Activated CD8-positive, alpha-beta T cell treated with anti-CD3 and anti-CD28 coated beads, Interleukin-2, amount 10 ng/mL, durations not matched to agents 7 days and 5 days (primary cell): ENCODE measurements around the gene FKBP1B. TPM values are rescaled to one million over a fixed set of nuclear protein-coding genes. Genes with fewer than 3 reads are reported as not detected.
"Not testable (repeated sequence)": the region's sequence is repeated elsewhere in the genome, so short reads cannot be mapped to it uniquely, and the experiment has no call there.

Experiments
- ATAC-seq: fragments of 150-1000 bp; cut with Tn5 transposase; one replicate; pipeline ENCODE4 v1.10.0; 2021; ENCODE audit warnings: moderate library complexity
- CTCF ChIA-PET: fragments of 350-600 bp; sonication (Branson Sonifier 250); formaldehyde crosslinking; loops from one replicate; lab custom pipeline; 2021; ENCODE audit warnings: antibody characterized with exemption; lab: Charles Lee
- POLR2A ChIA-PET: fragments of 350-600 bp; sonication (Branson Sonifier 250); formaldehyde crosslinking; loops from one replicate; lab custom pipeline; 2021; ENCODE audit warnings: antibody characterized with exemption; lab: Charles Lee
- DNase-seq: peaks from one replicate; pipeline ENCODE4 v3.0.0-alpha.2; 2020
- H3K27ac Mint-ChIP-seq: one replicate; pipeline ENCODE4 v1.8.0; 2021; ENCODE audit warnings: mild to moderate bottlenecking, mixed read lengths
- H3K27me3 Mint-ChIP-seq: one replicate; pipeline ENCODE4 v1.8.0; 2021; ENCODE audit warnings: low read depth, mixed read lengths
- H3K36me3 Mint-ChIP-seq: one replicate; pipeline ENCODE4 v1.8.0; 2021; ENCODE audit warnings: low read depth, mixed read lengths
- H3K4me1 Mint-ChIP-seq: one replicate; pipeline ENCODE4 v1.8.0; 2021; ENCODE audit warnings: low read depth, mixed read lengths
- H3K4me3 Mint-ChIP-seq: one replicate; pipeline ENCODE4 v1.8.0; 2021; ENCODE audit warnings: mild to moderate bottlenecking, mixed read lengths
- H3K9me3 Mint-ChIP-seq: one replicate; pipeline ENCODE4 v1.8.0; 2022; ENCODE audit warnings: mixed read lengths; ENCODE audit not compliant: insufficient read depth
- total RNA-seq, 2 experiments: library from RNA; stranded (reverse); gene quantifications; one replicate each; pipeline ENCODE4 v1.2.3, GENCODE V29; 2021

FKBP1B gene
- total RNA-seq, 2 experiments from 2014 or later, result 3.2 to 3.4 TPM

DNA sequence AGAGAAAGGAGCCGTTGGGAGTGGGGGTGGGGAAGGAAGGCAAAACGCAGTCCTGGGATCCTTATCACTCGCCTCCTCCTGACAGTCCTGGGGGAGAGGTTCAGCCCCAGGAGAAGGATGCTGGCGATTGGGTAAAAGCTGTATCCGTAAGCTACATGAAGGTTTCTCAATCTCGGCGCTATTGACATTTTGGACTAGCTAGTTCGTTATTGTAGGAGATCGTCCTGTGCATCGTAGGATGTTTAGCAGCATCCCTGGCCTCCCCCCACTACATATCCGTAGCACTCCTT, 35.6 kb downstream of the FKBP1B start:
- H3K4me1 Mint-ChIP-seq, result peaks cover 19% of the 10 kb centered on the region
- H3K9me3 Mint-ChIP-seq, result no peaks in the 10 kb centered on the region
- peak overlapping the region; percentile 88 for H3K4me3 Mint-ChIP-seq
- ChIA-PET POLR2A (interaction anchor here (0.6 to 2.0 kb wide), 3 partner anchors 9 to 158 kb away, joined by 3 to 5 read pairs (median 4); partner anchors contain the start of genes ATAD2B and SF3B6), CTCF (interaction anchor here (1.0 to 4.6 kb wide), 25 partner anchors 9 to 742 kb away, joined by 3 to 74 read pairs (median 7); partner anchors contain the start of genes ATAD2B, FAM228B, FKBP1B and PFN4)
- peaks cover 9% of the 10 kb centered on the region for H3K36me3 Mint-ChIP-seq
- DNase-seq (no peak), ATAC-seq (no peak)
- H3K27ac Mint-ChIP-seq, result no peak overlapping the region
- H3K27me3 Mint-ChIP-seq, result no peaks in the 10 kb centered on the region

DNA sequence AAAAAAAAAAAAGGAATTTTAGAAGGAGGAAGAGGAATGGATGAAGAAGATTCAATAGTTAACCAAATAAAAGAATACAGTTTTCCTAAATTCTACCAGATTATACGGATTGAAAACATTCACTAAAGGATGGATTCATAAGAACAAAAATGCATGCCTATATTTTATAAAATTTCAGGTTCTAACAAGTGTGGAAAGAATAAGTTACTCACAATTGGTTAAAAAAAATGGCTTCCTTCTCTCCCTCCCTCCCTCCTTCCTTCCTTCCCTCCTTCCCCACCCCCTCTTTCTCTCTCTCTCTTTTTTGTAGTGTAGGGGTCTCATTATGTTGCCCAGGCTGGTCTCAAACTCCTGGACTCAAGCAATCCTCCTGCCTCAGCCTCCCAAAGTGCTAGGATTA, 36.7 kb downstream of the FKBP1B start:
- Mint-ChIP-seq H3K27me3 (no peaks in the 10 kb centered on the region), H3K4me1 (peaks cover 19% of the 10 kb centered on the region), H3K4me3 (no peak overlapping the region), H3K36me3 (peaks cover 7% of the 10 kb centered on the region), H3K9me3 (no peaks in the 10 kb centered on the region), H3K27ac (no peak overlapping the region)
- DNase-seq (no peak), ATAC-seq (no peak)
- POLR2A ChIA-PET, result no interaction called here
- CTCF ChIA-PET, result no interaction called here

DNA sequence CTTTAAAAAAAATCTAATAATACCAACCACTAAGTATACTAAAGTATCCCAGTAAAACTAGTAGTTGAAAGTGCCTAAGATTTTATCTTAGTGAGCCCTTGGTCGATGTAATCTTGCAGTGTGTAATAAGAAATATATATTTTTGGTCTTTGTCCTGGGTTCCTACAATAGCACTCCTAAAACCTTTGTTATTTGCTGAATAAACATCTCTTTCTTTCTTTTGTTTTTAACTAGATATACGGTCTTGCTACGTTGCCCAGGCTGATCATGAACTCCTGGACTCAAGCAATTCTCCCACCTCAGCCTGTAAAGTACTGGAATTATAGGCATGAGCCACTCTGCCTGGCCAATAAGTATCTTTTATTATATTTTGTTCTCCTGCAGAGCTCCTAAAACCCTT, 37.5 kb downstream of the FKBP1B start:
- DNase-seq, result no peak

DNA sequence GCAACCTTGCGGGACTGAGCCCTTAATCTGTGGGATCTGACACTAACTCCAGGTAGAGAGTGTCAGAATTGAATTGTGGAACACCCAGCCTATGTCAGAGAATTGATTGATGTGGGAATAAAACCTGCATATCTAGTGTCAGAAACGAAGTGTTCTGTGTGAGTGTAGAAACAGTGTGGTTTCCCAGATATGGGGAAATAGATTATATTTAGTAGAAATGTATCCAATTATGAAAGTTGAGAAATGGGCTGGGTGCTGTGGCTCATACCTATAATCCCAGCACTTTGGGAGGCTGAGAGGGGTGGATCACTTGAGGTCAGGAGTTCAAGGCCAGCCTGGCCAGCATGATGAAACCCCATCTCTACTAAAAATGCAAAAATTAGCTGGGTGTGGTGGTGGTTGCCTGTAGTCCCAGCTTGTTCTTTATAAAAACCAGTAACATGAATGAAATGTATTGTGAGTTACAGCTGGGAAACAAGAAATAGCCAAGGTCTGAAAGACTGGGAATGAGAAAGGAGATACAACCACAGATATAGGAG, 39.3 kb downstream of the FKBP1B start:
- H3K9me3 Mint-ChIP-seq, result no peaks in the 10 kb centered on the region
- ChIA-PET POLR2A (no interaction called here), CTCF (no interaction called here)
- H3K4me3 Mint-ChIP-seq, result no peak overlapping the region
- H3K36me3 Mint-ChIP-seq, result peaks cover 2% of the 10 kb centered on the region
- DNase-seq (no peak), ATAC-seq (no peak)
- H3K4me1 Mint-ChIP-seq, result peaks cover 11% of the 10 kb centered on the region
- H3K27me3 Mint-ChIP-seq, result no peaks in the 10 kb centered on the region
- no peak overlapping the region for H3K27ac Mint-ChIP-seq

More for the DNA sequence above, 37.5 kb downstream of the FKBP1B start:
- H3K27me3 Mint-ChIP-seq, result no peaks in the 10 kb centered on the region
- peaks cover 19% of the 10 kb centered on the region for H3K4me1 Mint-ChIP-seq
- H3K27ac Mint-ChIP-seq, result no peak overlapping the region
- no peak for ATAC-seq
- no peak overlapping the region for H3K4me3 Mint-ChIP-seq
- H3K9me3 Mint-ChIP-seq, result no peaks in the 10 kb centered on the region
- H3K36me3 Mint-ChIP-seq, result peaks cover 4% of the 10 kb centered on the region
- ChIA-PET CTCF (interaction anchor here (1.5 kb wide), 1 partner anchor 40 kb away, joined by 4 read pairs; the partner anchor contains the start of gene WDCP), POLR2A (no interaction called here)

DNA sequence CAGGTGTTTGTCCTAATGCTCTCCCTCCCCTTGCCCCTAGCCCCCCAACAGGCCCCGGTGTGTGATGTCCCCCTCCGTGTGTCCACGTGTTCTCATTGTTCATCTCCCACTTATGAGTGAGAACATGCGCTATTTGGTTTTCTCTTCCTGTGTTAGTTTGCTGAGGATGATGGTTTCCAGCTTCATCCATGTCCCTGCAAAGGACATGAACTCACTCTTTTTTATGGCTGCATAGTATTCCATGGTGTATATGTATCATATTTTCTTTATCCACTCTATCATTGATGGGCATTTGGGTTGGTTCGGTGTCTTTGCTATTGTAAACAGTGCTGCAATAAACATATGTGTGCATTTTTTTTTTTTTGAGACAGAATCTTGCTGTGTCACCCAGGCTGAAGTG, 43.7 kb downstream of the FKBP1B start:
- H3K4me3 Mint-ChIP-seq, ATAC-seq, H3K9me3 Mint-ChIP-seq, DNase-seq, CTCF ChIA-PET, POLR2A ChIA-PET, H3K4me1 Mint-ChIP-seq, H3K27ac Mint-ChIP-seq, H3K27me3 Mint-ChIP-seq, H3K36me3 Mint-ChIP-seq: not testable (repeated sequence)

DNA sequence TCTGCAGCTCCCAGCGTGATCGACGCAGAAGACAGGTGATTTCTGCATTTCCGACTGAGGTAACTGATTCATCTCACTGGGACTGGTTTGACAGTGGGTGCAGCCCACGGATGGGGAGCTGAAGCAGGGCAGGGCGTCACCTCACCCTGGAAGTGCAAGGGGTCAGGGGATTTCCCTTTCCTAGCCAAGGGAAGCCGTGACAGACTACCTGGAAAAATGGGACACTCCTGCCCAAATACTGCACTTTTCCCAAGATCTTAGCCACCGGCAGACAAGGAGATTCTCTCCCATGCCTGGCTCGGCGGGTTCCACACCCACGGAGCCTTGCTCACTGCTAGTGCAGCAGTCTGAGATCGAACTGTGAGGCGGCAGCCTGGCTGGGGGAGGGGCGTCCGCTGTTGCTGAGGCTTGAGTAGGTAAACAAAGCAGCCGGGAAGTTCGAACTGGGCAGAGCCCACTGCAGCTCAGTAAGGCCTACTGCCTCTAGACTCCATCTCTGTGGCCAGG, 45.7 kb downstream of the FKBP1B start:
- H3K4me3 Mint-ChIP-seq, ATAC-seq, DNase-seq, H3K27ac Mint-ChIP-seq, H3K4me1 Mint-ChIP-seq, POLR2A ChIA-PET, H3K27me3 Mint-ChIP-seq, H3K9me3 Mint-ChIP-seq, H3K36me3 Mint-ChIP-seq: not testable (repeated sequence)
- CTCF ChIA-PET, result interaction anchor here (0.7 kb wide), 1 partner anchor 10 kb away, joined by 3 read pairs; the partner anchor contains the start of gene TP53I3

DNA sequence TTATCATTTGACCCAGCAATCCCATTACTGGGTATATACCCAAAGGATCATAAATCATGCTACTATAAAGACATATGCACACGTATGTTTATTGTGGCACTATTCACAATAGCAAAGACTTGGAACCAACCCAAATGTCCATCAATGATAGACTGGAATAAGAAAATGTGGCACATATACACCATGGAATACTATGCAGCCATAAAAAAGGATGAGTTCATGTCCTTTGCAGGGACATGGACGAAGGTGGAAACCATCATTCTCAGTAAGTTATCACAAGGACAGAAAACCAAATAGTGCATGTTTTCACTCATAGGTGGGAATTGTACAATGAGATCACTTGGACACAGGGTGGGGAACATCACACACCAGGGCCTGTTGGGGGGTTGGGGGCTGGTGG, 51.2 kb downstream of the FKBP1B start:
- CTCF ChIA-PET, POLR2A ChIA-PET, H3K4me1 Mint-ChIP-seq, DNase-seq, ATAC-seq, H3K27me3 Mint-ChIP-seq, H3K4me3 Mint-ChIP-seq, H3K36me3 Mint-ChIP-seq, H3K9me3 Mint-ChIP-seq, H3K27ac Mint-ChIP-seq: not testable (repeated sequence)

DNA sequence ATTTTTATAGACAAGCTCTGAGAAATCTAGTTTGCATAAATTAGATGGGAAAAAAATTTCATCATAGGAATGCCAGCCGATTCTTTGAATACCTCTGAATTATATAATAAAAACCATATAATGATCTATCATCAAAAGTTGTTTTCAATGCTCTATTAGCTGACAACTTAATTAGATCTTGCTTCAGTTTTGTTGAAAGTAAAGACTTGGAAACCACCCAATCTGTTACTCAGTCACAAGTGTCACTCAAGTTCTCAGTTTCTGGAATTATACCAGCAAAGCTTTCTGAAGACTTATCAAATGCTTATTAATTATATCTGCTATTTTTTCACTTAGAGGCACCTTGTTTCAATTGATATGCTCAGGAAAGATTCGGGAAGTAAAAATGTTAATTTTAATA, 52.5 kb downstream of the FKBP1B start:
- Mint-ChIP-seq H3K9me3 (peaks cover 14% of the 10 kb centered on the region), H3K36me3 (peaks cover 3% of the 10 kb centered on the region), H3K4me3 (no peak overlapping the region), H3K27me3 (no peaks in the 10 kb centered on the region), H3K4me1 (no peaks in the 10 kb centered on the region), H3K27ac (no peak overlapping the region)
- CTCF ChIA-PET, result interaction anchor here (2.0 kb wide), 1 partner anchor 17 kb away, joined by 4 read pairs; the partner anchor contains the start of gene TP53I3
- DNase-seq (no peak), ATAC-seq (no peak)
- POLR2A ChIA-PET, result no interaction called here

DNA sequence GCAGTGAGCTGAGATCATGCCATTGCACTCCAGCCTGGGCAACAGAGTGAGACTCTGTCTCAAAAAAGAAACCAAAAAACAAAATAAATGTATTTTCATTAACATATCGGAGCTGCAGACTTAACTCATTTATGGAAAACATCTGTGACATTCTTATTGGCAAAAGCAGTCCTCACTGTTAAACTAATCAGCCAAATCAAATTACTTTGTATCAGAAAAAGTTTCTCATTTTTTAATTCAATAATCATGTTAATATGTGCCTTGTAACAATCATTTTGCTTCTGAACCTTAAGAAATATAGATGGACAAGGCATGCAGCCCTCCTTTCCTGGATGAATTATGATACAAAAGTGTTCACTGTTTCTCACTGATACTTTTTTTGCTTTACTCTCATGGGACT, 53.1 kb downstream of the FKBP1B start:
- Mint-ChIP-seq H3K27ac (no peak overlapping the region), H3K4me3 (no peak overlapping the region), H3K36me3 (peaks cover 3% of the 10 kb centered on the region), H3K9me3 (peaks cover 19% of the 10 kb centered on the region), H3K27me3 (peaks cover 5% of the 10 kb centered on the region), H3K4me1 (no peaks in the 10 kb centered on the region)
- ATAC-seq (no peak), DNase-seq (no peak)
- ChIA-PET CTCF (interaction anchor here (1.3 to 2.0 kb wide), 2 partner anchors 18 to 20 kb away, joined by 3 to 4 read pairs; partner anchors contain the start of gene TP53I3), POLR2A (no interaction called here)

DNA sequence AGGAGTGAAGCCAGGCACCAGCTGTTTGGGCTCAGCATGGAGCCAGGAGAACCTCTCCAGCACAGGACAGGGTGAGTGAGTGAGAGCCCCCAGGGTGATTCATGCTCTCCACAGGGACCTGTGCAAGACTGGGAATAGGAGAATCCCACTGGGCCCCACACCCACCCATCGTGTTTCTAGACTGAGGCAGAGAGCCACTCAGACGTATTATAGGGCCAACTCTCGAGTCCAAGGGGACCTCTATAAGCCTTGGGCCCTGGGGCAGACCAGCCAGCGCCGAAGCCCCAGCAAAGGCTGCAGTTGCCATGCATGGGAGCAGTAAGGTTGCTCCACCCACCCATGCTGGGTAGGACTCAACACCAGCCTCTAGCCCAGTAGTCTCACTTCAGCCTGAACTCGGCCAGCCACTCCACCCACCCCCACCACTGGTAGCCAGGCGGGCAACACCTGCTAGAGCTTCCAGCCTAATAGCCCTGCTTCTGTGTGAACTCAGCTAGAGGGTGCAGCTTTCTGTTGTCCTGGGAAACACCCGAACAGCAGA, 54.6 kb downstream of the FKBP1B start:
- Mint-ChIP-seq H3K4me3 (no peak overlapping the region), H3K27me3 (peaks cover 6% of the 10 kb centered on the region), H3K27ac (no peak overlapping the region), H3K9me3 (peaks cover 22% of the 10 kb centered on the region), H3K4me1 (no peaks in the 10 kb centered on the region), H3K36me3 (peaks cover 5% of the 10 kb centered on the region)
- CTCF ChIA-PET, result no interaction called here
- POLR2A ChIA-PET, result no interaction called here
- ATAC-seq (no peak), DNase-seq (no peak)

DNA sequence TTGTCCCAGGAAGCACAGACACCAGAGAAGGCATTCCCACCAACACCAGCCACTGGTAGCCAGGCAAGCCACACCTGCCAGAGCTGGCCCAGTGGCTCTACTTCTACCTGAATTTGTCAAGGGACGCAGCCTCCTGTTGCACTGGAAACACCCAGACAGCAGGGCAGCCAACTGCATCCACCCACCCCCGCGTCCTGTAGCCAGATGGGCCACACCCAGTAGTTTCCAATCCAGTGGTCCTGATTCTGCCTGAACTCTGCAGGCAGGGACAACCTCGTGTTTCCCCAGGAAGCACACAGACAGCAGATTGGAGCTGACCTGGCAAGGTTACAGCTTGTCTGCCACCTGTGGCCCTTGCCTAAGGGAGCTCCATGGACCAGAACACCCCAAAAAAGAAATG, 55.4 kb downstream of the FKBP1B start:
- ChIA-PET POLR2A (no interaction called here), CTCF (interaction anchor here (1.3 kb wide), 1 partner anchor 22 kb away, joined by 5 read pairs; no protein-coding TSS in a partner anchor)
- peaks cover 22% of the 10 kb centered on the region for H3K9me3 Mint-ChIP-seq
- DNase-seq, result no peak
- ATAC-seq, result no peak
- peaks cover 5% of the 10 kb centered on the region for H3K36me3 Mint-ChIP-seq
- no peaks in the 10 kb centered on the region for H3K4me1 Mint-ChIP-seq
- no peak overlapping the region for H3K27ac Mint-ChIP-seq
- H3K27me3 Mint-ChIP-seq, result peaks cover 6% of the 10 kb centered on the region
- H3K4me3 Mint-ChIP-seq, result no peak overlapping the region

DNA sequence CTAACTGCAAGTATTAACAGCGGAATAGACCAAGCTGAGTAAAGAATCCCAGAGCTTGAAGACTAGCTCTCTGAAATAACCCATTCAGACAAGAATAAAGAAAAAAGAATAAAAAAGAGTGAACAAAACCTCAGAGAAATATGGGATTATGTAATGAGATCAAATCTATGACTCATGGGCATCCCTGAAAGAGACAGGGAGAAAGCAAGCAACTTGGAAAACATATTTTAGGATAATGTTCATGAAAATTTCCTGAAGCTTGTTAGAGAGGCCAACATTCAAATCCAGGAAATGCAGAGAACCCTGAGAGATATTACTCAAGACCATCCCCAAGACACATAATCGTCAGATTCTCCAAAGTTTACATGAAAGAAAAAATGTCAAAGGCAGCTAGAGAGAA, 56.3 kb downstream of the FKBP1B start:
- ChIA-PET POLR2A (no interaction called here), CTCF (interaction anchor here (1.3 kb wide), 1 partner anchor 23 kb away, joined by 5 read pairs; no protein-coding TSS in a partner anchor)
- Mint-ChIP-seq H3K4me1 (no peaks in the 10 kb centered on the region), H3K9me3 (peaks cover 22% of the 10 kb centered on the region), H3K4me3 (no peak overlapping the region), H3K36me3 (peaks cover 5% of the 10 kb centered on the region), H3K27me3 (peaks cover 6% of the 10 kb centered on the region), H3K27ac (no peak overlapping the region)
- DNase-seq (no peak), ATAC-seq (no peak)
